ENCODE results near the gene TNP2. TPM values are rescaled to one million over a fixed set of nuclear protein-coding genes. Genes with fewer than 3 reads are reported as not detected.
A peak's percentile ranks its signal among the peaks of the same experiment; 100 is the strongest.

Gene TNP2
- total and polyA plus RNA-seq, 8 donors, result not detected

GRCh38 chr16:11306381-11306780 lies 37.3 kb upstream of the TNP2 start:
- TF ChIP-seq, protein P1, sequence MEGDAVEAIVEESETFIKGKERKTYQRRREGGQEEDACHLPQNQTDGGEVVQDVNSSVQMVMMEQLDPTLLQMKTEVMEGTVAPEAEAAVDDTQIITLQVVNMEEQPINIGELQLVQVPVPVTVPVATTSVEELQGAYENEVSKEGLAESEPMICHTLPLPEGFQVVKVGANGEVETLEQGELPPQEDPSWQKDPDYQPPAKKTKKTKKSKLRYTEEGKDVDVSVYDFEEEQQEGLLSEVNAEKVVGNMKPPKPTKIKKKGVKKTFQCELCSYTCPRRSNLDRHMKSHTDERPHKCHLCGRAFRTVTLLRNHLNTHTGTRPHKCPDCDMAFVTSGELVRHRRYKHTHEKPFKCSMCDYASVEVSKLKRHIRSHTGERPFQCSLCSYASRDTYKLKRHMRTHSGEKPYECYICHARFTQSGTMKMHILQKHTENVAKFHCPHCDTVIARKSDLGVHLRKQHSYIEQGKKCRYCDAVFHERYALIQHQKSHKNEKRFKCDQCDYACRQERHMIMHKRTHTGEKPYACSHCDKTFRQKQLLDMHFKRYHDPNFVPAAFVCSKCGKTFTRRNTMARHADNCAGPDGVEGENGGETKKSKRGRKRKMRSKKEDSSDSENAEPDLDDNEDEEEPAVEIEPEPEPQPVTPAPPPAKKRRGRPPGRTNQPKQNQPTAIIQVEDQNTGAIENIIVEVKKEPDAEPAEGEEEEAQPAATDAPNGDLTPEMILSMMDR (IDR thresholded peaks at IDR 0.05), result no peak
- intact Hi-C loops (cut with DNase I), result no loop called here
- H3K27me3 ChIP-seq, result no peaks in the 10 kb centered on the region
- no peaks in the 10 kb centered on the region for H3K9me3 ChIP-seq
- no peak overlapping the region for H3K27ac ChIP-seq
- 89 to 91% methylated on average over 8 of the region's 8 CpGs for WGBS, 2 donors
- ATAC-seq, result no peak
- no peak overlapping the region for H3K4me3 ChIP-seq
- no peaks in the 10 kb centered on the region for H3K36me3 ChIP-seq
- DNase-seq, result no peak
- no peaks in the 10 kb centered on the region for H3K4me1 ChIP-seq
- no peak for FAIRE-seq

DNA sequence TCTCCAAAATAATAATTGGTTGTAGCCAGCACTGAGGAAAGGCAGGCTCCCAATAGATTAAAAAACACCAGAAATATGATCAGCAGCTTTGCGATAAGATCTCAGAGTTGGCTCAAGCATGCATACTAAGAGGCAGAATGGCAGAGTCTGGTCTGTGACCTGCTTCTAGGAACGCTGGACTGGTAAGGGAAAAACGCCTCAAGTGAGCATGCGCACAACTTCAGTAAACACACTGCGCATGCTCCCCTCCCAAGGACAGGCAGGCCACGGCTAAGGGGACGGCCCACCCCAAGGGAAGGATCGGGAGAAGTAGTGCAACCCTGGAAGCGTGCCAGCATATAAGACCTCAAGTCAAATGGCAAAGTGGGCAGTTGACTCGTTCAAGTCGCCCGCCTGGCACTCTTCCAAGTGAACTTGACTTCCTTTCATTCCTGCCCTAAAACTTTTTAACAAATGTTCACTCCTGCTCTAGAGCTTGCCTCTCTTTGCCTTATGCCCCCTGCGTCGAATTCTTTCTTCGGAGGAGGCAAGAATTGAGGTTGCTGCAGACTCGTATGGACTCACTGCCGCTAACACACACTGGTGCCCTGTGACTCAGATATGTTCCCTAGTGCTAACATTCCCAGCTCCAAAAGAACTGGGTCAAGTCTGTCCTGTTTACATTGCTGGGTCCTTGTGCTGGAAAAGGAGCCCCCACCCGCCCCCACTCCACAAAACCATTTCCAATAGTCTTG lies 34.4 kb upstream of the TNP2 start:
- H3K4me3 ChIP-seq, result no peak overlapping the region

GRCh38 chr16:11302977-11303376 lies 33.9 kb upstream of the TNP2 start:
- TF ChIP-seq, protein P1 (IDR thresholded peaks at IDR 0.05), result no peak
- intact Hi-C loops (cut with DNase I), result no loop called here
- ATAC-seq (no peak), FAIRE-seq (no peak), DNase-seq (peak in 1 of 6 donors; percentile 10)
- peaks cover 0 to 2% (median 0%) of the 10 kb centered on the region in 3 donors for H3K4me1 ChIP-seq
- no peaks in the 10 kb centered on the region for H3K9me3 ChIP-seq
- WGBS, 2 donors, result 70 to 75% methylated on average over 4 of the region's 4 CpGs
- no peak overlapping the region for H3K27ac ChIP-seq
- no peaks in the 10 kb centered on the region for H3K27me3 ChIP-seq
- H3K4me3 ChIP-seq, result no peak overlapping the region
- no peaks in the 10 kb centered on the region for H3K36me3 ChIP-seq

More for the DNA sequence above, 34.4 kb upstream of the TNP2 start:
- Histone ChIP-seq H3K9me3 (no peaks in the 10 kb centered on the region), H3K27ac (no peak overlapping the region), H3K27me3 (no peaks in the 10 kb centered on the region), H3K4me1 (no peaks in the 10 kb centered on the region), H3K36me3 (no peaks in the 10 kb centered on the region)
- FAIRE-seq (no peak), DNase-seq (peak in 3 of 6 donors; percentile 16 to 45 (median 37)), ATAC-seq (peak in 3 of 4 donors; percentile 35 to 73 (median 51))
- WGBS, 2 donors, result 61 to 63% methylated on average over 18 of the region's 18 CpGs
- TF ChIP-seq, protein P1 (IDR thresholded peaks at IDR 0.05), result no peak
- intact Hi-C loops (cut with DNase I), result no loop called here

GRCh38 chr16:11301645-11302501 lies 32.7 kb upstream of the TNP2 start:
- no peak for ATAC-seq
- TF ChIP-seq, protein P1 (IDR thresholded peaks at IDR 0.05), result no peak
- Histone ChIP-seq H3K4me3 (no peak overlapping the region), H3K27me3 (no peaks in the 10 kb centered on the region), H3K36me3 (no peaks in the 10 kb centered on the region), H3K4me1 (peaks cover 5 to 13% (median 10%) of the 10 kb centered on the region in 3 donors), H3K9me3 (no peaks in the 10 kb centered on the region), H3K27ac (no peak overlapping the region)
- FAIRE-seq, result no peak
- no peak for DNase-seq
- intact Hi-C loops (cut with DNase I), result no loop called here
- 71 to 74% methylated on average over 4 of the region's 4 CpGs for WGBS, 2 donors
